Coronary artery (tissue), 2 donors: ENCODE data around the gene CD300A.

ENCODE experiments used
- DNase-seq: peaks from one replicate; pipeline ENCODE4 v3.0.0-alpha.2; 2017; ENCODE audit warnings: low spot score
- H3K27ac ChIP-seq, 2 donors: fragments of 200-600 bp; sonication (generic); one replicate each; pipeline ENCODE4 v1.5.1; 2016 to 2019
- H3K4me3 ChIP-seq: fragments of 200-600 bp; sonication (generic); 2 replicates; pipeline ENCODE4 v1.5.1; 2016; ENCODE audit warnings: mild to moderate bottlenecking, moderate library complexity
- CTCF ChIP-seq: fragments of 200-600 bp; sonication (generic); IDR thresholded peaks from one replicate; pipeline ENCODE4 v1.5.1; 2019; ENCODE audit warnings: antibody characterized with exemption

The CD300A gene

DNA sequence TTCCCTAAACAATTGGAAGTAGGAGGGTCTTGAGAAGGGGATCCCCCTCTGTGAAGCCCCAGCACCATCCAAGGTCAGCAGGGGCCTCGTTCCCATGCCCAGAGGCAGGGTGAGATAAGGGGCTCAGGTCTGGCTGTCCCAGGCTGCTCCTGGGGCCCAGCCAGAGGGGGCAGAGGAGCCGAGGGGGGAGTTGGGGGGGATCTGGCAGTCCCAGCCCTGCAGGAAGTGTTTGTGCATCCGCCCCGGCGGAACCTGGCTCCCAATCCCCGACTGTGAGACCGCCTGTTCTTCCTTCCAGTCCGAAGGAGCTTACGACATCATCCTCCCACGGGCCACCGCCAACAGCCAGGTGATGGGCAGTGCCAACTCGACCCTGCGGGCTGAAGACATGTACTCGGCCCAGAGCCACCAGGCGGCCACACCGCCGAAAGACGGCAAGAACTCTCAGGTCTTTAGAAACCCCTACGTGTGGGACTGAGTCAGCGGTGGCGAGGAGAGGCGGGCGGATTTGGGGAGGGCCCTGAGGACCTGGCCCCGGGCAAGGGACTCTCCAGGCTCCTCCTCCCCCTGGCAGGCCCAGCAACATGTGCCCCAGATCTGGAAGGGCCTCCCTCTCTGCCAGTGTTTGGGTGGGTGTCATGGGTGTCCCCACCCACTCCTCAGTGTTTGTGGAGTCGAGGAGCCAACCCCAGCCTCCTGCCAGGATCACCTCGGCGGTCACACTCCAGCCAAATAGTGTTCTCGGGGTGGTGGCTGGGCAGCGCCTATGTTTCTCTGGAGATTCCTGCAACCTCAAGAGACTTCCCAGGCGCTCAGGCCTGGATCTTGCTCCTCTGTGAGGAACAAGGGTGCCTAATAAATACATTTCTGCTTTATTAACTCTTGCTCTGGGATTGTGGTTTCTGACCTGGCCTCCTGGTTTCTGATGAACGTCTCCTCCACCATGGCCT is 19.6 kb upstream of the CD300A start:
- Histone ChIP-seq H3K4me3 (peak overlapping the region; percentile 13), H3K27ac (peak overlapping the region; percentile 81 to 93)
- DNase-seq, result peak; percentile 97
- no peak for TF ChIP-seq CTCF

- Histone ChIP-seq H3K4me3 (peak overlapping the region; percentile 4), H3K27ac (peak overlapping the region; percentile 81 to 93)
- DNase-seq, result no peak
- TF ChIP-seq CTCF, result no peak
Observed at GRCh38 chr17:74447628-74448159, 18.7 kb upstream of the CD300A start.

- peak overlapping the region; percentile 81 to 93 for H3K27ac ChIP-seq
- no peak overlapping the region for H3K4me3 ChIP-seq
- TF ChIP-seq CTCF, result no peak
- DNase-seq, result no peak
Observed at GRCh38 chr17:74448756-74449155, 17.7 kb upstream of the CD300A start.

DNA sequence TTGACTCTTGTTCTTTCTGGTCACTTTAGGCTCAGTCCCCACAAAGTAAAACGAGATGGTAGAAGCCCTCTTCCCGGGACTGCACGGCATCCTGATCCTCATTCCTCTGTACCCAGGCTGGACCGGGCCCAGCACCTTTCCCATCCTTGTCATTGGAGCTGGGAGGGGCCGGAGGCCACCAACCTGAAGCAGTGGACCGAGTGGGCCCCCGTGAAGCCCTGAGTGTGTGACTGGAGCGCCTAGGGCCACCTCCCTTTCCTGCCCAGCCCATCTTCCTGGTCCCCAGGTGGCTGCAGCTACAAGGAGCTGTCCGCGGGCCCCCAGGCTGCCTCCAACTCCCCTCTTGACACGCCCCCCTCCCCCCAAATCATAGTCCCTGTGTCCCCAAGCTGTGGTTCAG is 17.1 kb upstream of the CD300A start:
- no peak for TF ChIP-seq CTCF
- Histone ChIP-seq H3K27ac (peak overlapping the region; percentile 81 to 93), H3K4me3 (no peak overlapping the region)
- DNase-seq, result no peak

GRCh38 chr17:74449773-74450172 is 16.7 kb upstream of the CD300A start:
- no peak for DNase-seq
- peak overlapping the region; percentile 81 to 93 for H3K27ac ChIP-seq
- H3K4me3 ChIP-seq, result no peak overlapping the region
- no peak for TF ChIP-seq CTCF

GRCh38 chr17:74450231-74450630 is 16.2 kb upstream of the CD300A start:
- H3K4me3 ChIP-seq, result no peak overlapping the region
- peak overlapping the region; percentile 81 to 93 for H3K27ac ChIP-seq
- TF ChIP-seq CTCF, result no peak
- no peak for DNase-seq
